ENCODE measurements around the gene APOL2. TPM values are rescaled to one million over a fixed set of nuclear protein-coding genes. Genes with fewer than 3 reads are reported as not detected.

APOL2 gene
- total RNA-seq, 1 donor from 2014 or later: 63.8 TPM

GRCh38 chr22:36198536-36198935, 40.8 kb downstream of the APOL2 start:
- intact Hi-C loops (cut with DNase I): loop anchor here (10.0 kb wide), 1 partner anchor 86 kb away; no protein-coding TSS in a partner anchor
- no peak overlapping the region for H3K27ac ChIP-seq
- TF ChIP-seq CTCF (IDR thresholded peaks at IDR 0.05) (no peak), POLR2AphosphoS5 (IDR thresholded peaks at IDR 0.05; ENCODE audit: insufficient read depth in 1 of 2, low read depth in 1 of 2) (no peak), POLR2A (IDR thresholded peaks at IDR 0.05) (no peak)
- H3K36me3 ChIP-seq: no peaks in the 10 kb centered on the region
- no peaks in the 10 kb centered on the region for H3K27me3 ChIP-seq
- peaks cover 15% of the 10 kb centered on the region for H3K4me1 ChIP-seq
- no peak for DNase-seq (ENCODE audit: extremely low spot score in 2 of 2)
- H3K9me3 ChIP-seq: no peaks in the 10 kb centered on the region
- H3K4me3 ChIP-seq: no peak overlapping the region

GRCh38 chr22:36197514-36198146, 41.7 kb downstream of the APOL2 start:
- Histone ChIP-seq H3K9me3 (no peaks in the 10 kb centered on the region), H3K4me3 (peak overlapping the region in 1 of 2 donors; percentile 7), H3K27ac (peak overlapping the region; percentile 26), H3K27me3 (no peaks in the 10 kb centered on the region), H3K36me3 (no peaks in the 10 kb centered on the region), H3K4me1 (peaks cover 15% of the 10 kb centered on the region)
- intact Hi-C loops (cut with DNase I): loop anchor here (10.0 kb wide), 1 partner anchor 87 kb away; no protein-coding TSS in a partner anchor
- TF ChIP-seq POLR2A (IDR thresholded peaks at IDR 0.05) (no peak), POLR2AphosphoS5 (IDR thresholded peaks at IDR 0.05; ENCODE audit: insufficient read depth in 1 of 2, low read depth in 1 of 2) (no peak), CTCF (IDR thresholded peaks at IDR 0.05) (no peak)
- DNase-seq (ENCODE audit: extremely low spot score in 2 of 2): peak in 1 of 2 donors; percentile 88

- Histone ChIP-seq H3K4me1 (peaks cover 13% of the 10 kb centered on the region), H3K9me3 (no peaks in the 10 kb centered on the region), H3K4me3 (peak overlapping the region in 1 of 2 donors; percentile 7), H3K27ac (peak overlapping the region; percentile 26), H3K36me3 (no peaks in the 10 kb centered on the region), H3K27me3 (no peaks in the 10 kb centered on the region)
- intact Hi-C loops (cut with DNase I): loop anchor here (10.0 kb wide), 1 partner anchor 88 kb away; no protein-coding TSS in a partner anchor
- TF ChIP-seq POLR2AphosphoS5 (IDR thresholded peaks at IDR 0.05; ENCODE audit: insufficient read depth in 1 of 2, low read depth in 1 of 2) (no peak), CTCF (IDR thresholded peaks at IDR 0.05) (no peak), POLR2A (IDR thresholded peaks at IDR 0.05) (no peak)
- peak in 1 of 2 donors; percentile 90 for DNase-seq (ENCODE audit: extremely low spot score in 2 of 2)
Measured at GRCh38 chr22:36197065-36197440, 42.3 kb downstream of the APOL2 start.

GRCh38 chr22:36196254-36197064, 42.9 kb downstream of the APOL2 start:
- no peak overlapping the region for H3K27ac ChIP-seq

More at GRCh38 chr22:36196254-36197064, 42.9 kb downstream of the APOL2 start:
- Histone ChIP-seq H3K4me3 (no peak overlapping the region), H3K36me3 (no peaks in the 10 kb centered on the region), H3K4me1 (peaks cover 8% of the 10 kb centered on the region), H3K9me3 (no peaks in the 10 kb centered on the region), H3K27me3 (no peaks in the 10 kb centered on the region)
- no peak for TF ChIP-seq CTCF (IDR thresholded peaks at IDR 0.05)
- no peak for TF ChIP-seq POLR2AphosphoS5 (IDR thresholded peaks at IDR 0.05; ENCODE audit: insufficient read depth in 1 of 2, low read depth in 1 of 2)
- no peak for TF ChIP-seq POLR2A (IDR thresholded peaks at IDR 0.05)
- peak in 1 of 2 donors; percentile 67 for DNase-seq (ENCODE audit: extremely low spot score in 2 of 2)
- intact Hi-C loops (cut with DNase I): loop anchor here (10.0 kb wide), 1 partner anchor 88 kb away; no protein-coding TSS in a partner anchor
